Heart right ventricle (tissue), 16 donors: ENCODE results near the gene THSD4. TPM values are rescaled to one million over a fixed set of nuclear protein-coding genes. Genes with fewer than 3 reads are reported as not detected.

ENCODE experiments used
- ATAC-seq, 8 donors: fragments of 200-7000 bp; cut with Tn5 transposase; one replicate each; pipeline ENCODE4 v1.9.1; 2020; ENCODE audit warnings: mild to moderate bottlenecking in 8 of 8, moderate library complexity in 8 of 8, moderate number of reproducible peaks in 1 of 8
- DNase-seq, 2 donors: peaks; one replicate each; pipeline ENCODE4 v3.0.0-alpha.2; 2020
- H3K27ac ChIP-seq, 10 donors: fragments of 200-600 bp; sonication (generic) in 2 of 10; one replicate each; pipeline versions ENCODE4 v1.5.0 to v1.8.0; 2020 to 2022; ENCODE audit warnings: mild to moderate bottlenecking in 3 of 10
- H3K27me3 ChIP-seq, 7 donors: fragments of 200-600 bp; one replicate each; pipeline ENCODE4 v1.8.0; 2021 to 2022; ENCODE audit warnings: mild to moderate bottlenecking in 2 of 7
- H3K36me3 ChIP-seq, 9 donors: fragments of 200-600 bp; sonication (generic) in 1 of 9; one replicate each; pipeline versions ENCODE4 v1.5.0 to v1.8.0; 2020 to 2022; ENCODE audit warnings: mild to moderate bottlenecking in 2 of 9
- H3K4me1 ChIP-seq, 9 donors: fragments of 200-600 bp; sonication (generic) in 1 of 9; one replicate each; pipeline versions ENCODE4 v1.5.0 to v1.8.0; 2020 to 2022; ENCODE audit warnings: mild to moderate bottlenecking in 4 of 9
- H3K4me3 ChIP-seq, 10 donors: fragments of 200-600 bp; sonication (generic) in 2 of 10; one replicate each; pipeline versions ENCODE4 v1.5.0 to v1.8.0; 2020 to 2022; ENCODE audit warnings: mild to moderate bottlenecking in 7 of 10, moderate library complexity in 2 of 10
- H3K9me3 ChIP-seq, 11 donors: fragments of 200-600 bp in 10 of 11; sonication (generic) in 2 of 11; one replicate each; pipeline versions ENCODE4 v1.5.0 to v1.8.0; 2013 to 2022; ENCODE audit warnings: mild to moderate bottlenecking in 2 of 11, control low read depth in 1 of 11, moderate library complexity in 1 of 11
- WGBS, 2 donors: extraction: QIAGEN DNeasy Blood & Tissue Kit; methylation state at CpG; one replicate each; pipeline ENCODE4 v1.1.7; 2013; ENCODE audit warnings: inconsistent platforms in 1 of 2; 5-methylcytosine and 5-hydroxymethylcytosine counted together
- intact Hi-C, 10 donors: fragments of 100-400 bp; cut with DNase I; formaldehyde crosslinking; loops; one replicate each; pipeline versions ENCODE4 v1.11.1 to v1.14.2; 2022
- polyA plus RNA-seq, 2 donors: library from polyadenylated mRNA; stranded (reverse); fragments of 200-250 nt; gene quantifications; one replicate each; pipeline ENCODE4 v1.2.3, GENCODE V29; 2013
- total RNA-seq, 10 donors: library from RNA; stranded (reverse); fragmentation: NEBNext Ultra II Directional in 3 of 10; extraction: Animal tissue kit (Norgen Biotek cat#: 25700) in 3 of 10; gene quantifications; one replicate each; pipeline versions ENCODE4 v1.2.1 to v1.2.4, GENCODE V29; 2021 to 2023
- TF ChIP-seq, protein P1 (sequence below), 9 donors: fragments of 200-600 bp; sonication (generic) in 2 of 9; IDR thresholded peaks; one replicate each; pipeline versions ENCODE4 v1.5.0 to v1.8.0; 2021 to 2022; ENCODE audit warnings: antibody characterized with exemption in 9 of 9, mild to moderate bottlenecking in 5 of 9, moderate library complexity in 1 of 9
- donor health status: Arrhythmogenic right ventricular cardiomyopathy.
- donor health status: ischemic (EF 13 %, LVEDD 7.1; RV severe dilation, severe dysfunction).
- donor health status: healthy with polysubstance abuse.
- donor health status: DM: no; HTN: yes; CAD: no.
- donor health status: DM: no; HTN: no; CAD: no.
- donor health status: ischemic (EF 25% LVEDD 6.9; RV normal size, moderate dysfunction).
- donor health status: ischemic (EF 25% LVEDD 5.7; RV mildly dilated, moderate dysfunction).
- donor health status: healthy.
- donor health status: DM: yes; HTN: yes; CAD: no.
- donor health status: Ischemic cardiomyopathy.
- donor health status: ischemic (EF 35%, LVEDD 5.7; RV mildly dilated, moderate dysfunction).
- donor health status: nonischemic (EF 11% LVEDD 7.7; RV severe dilation, severe dysfunction).
- donor health status: DM: yes; HTN: yes; CAD: no.
- donor health status: PGD.
- donor health status: ischemic (EF 29% LVEDD 5.4; RV normal size, mild dysfunction).
- donor health status: nonischemic (EF 23%, LVEDD 6.1; RV moderate dilation, normal function).

THSD4 gene
- total and polyA plus RNA-seq, 12 donors: 20.8 to 212 (median 139) TPM

DNA sequence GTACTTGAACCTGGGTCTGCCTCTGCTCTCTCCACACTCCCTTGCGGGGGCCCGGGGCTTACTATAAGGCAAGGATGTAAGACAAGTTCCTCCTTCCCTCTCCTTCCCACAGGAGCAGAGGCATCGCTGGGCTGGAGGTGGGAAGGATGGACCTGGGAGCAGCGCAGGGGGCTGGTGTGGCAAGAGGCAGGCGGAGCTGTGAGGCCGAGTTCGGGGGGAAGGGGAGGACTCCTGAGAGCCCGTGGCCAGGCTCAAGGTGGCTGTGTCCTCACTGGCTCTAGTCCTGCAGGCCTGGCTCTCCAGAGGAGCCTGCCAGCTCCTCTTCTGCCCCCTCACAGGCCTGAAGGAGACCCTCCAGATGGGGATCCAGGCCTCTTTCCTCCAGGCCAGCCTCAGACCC lies 694.1 kb downstream of the THSD4 start:
- Histone ChIP-seq H3K27me3 (peaks cover 0 to 3% (median 0%) of the 10 kb centered on the region in 7 donors), H3K27ac (no peak overlapping the region), H3K4me1 (peaks cover 0 to 28% (median 16%) of the 10 kb centered on the region in 9 donors), H3K36me3 (no peaks in the 10 kb centered on the region), H3K4me3 (no peak overlapping the region), H3K9me3 (no peaks in the 10 kb centered on the region)
- WGBS, 2 donors: 76 to 84% methylated on average over 6 to 8 of the region's 8 CpGs
- DNase-seq: no peak
- intact Hi-C loops: loop anchor here in 4 of 10 donors (10.0 kb wide), 5 partner anchors 65 to 695 kb away; partner anchors contain the start of gene THSD4 (in 1 of the 4)
- ATAC-seq: no peak
- TF ChIP-seq, protein P1, sequence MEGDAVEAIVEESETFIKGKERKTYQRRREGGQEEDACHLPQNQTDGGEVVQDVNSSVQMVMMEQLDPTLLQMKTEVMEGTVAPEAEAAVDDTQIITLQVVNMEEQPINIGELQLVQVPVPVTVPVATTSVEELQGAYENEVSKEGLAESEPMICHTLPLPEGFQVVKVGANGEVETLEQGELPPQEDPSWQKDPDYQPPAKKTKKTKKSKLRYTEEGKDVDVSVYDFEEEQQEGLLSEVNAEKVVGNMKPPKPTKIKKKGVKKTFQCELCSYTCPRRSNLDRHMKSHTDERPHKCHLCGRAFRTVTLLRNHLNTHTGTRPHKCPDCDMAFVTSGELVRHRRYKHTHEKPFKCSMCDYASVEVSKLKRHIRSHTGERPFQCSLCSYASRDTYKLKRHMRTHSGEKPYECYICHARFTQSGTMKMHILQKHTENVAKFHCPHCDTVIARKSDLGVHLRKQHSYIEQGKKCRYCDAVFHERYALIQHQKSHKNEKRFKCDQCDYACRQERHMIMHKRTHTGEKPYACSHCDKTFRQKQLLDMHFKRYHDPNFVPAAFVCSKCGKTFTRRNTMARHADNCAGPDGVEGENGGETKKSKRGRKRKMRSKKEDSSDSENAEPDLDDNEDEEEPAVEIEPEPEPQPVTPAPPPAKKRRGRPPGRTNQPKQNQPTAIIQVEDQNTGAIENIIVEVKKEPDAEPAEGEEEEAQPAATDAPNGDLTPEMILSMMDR (IDR thresholded peaks at IDR 0.05): no peak

DNA sequence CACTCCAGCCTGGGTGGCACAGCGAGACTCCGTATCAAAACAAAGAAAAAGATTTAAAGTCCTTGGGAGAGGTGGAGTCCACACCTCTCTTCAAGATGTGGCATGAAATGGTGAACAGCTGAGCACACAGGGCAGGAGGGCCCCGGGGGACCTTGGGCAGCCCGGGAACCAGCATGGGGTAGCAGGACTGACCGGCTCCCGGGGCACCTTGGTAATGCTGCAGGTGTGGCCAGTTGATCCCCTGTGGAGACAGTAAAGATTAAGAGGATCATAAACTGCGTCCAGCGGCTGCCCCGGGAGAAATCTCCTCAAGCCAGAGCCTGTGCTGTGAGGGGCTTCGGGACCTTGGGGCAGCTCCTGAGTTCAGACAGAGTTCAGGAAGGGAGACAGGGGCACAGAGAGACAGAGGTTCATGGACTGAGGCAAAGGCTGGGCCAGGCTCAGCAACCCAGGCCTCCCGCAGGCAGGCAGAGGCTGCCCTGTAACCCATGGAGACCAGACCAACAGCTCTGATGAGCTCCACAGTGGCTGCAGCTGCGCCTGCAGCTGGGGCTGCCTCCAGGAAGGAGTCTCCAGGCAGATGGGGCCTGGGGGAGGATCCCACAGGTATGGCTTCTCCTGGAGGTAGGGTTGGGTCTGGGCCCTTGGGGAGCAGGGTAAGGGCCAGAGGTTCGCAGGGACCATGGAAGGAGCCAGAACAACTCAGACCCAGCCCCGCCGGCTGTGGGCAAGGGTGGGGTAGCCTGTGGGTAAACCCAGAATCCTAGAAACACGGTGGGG lies 695.2 kb downstream of the THSD4 start, which contains the start of gene NR2E3:
Gene NR2E3, plus strand, starts transcription at position 299 of the 780 bp plus-strand sequence. Its CDS starts 190 bp downstream, at position 489.
- peaks cover 0 to 20% (median 12%) of the 10 kb centered on the region in 9 donors for H3K4me1 ChIP-seq
- no peak within 1 kb of the TSS for H3K27ac ChIP-seq
- intact Hi-C loops: no loop called here
- DNase-seq: no peak
- H3K4me3 ChIP-seq: no peak within 1 kb of the TSS
- no peaks in the 10 kb centered on the region for H3K9me3 ChIP-seq
- TF ChIP-seq, protein P1 (IDR thresholded peaks at IDR 0.05): no peak
- no peaks in the 10 kb centered on the region for H3K36me3 ChIP-seq
- peaks cover 0 to 3% (median 0%) of the 10 kb centered on the region in 7 donors for H3K27me3 ChIP-seq
- ATAC-seq: no peak
- 86 to 89% methylated on average over 16 of the region's 16 CpGs for WGBS, 2 donors

GRCh38 chr15:71811036-71811736 lies 695.9 kb downstream of the THSD4 start:
- H3K4me3 ChIP-seq: no peak overlapping the region
- no peaks in the 10 kb centered on the region for H3K36me3 ChIP-seq
- no peak overlapping the region for H3K27ac ChIP-seq
- intact Hi-C loops: no loop called here
- H3K27me3 ChIP-seq: peaks cover 0 to 3% (median 0%) of the 10 kb centered on the region in 7 donors
- 90% methylated on average over 27 of the region's 27 CpGs for WGBS, 2 donors
- peak in 1 of 8 donors; percentile 2 for ATAC-seq
- TF ChIP-seq, protein P1 (IDR thresholded peaks at IDR 0.05): no peak
- H3K9me3 ChIP-seq: no peaks in the 10 kb centered on the region
- H3K4me1 ChIP-seq: peaks cover 0 to 20% (median 12%) of the 10 kb centered on the region in 9 donors
- DNase-seq: no peak
